Sigmoid colon (tissue), 7 donors: ENCODE measurements around the gene NEK6. TPM values are rescaled to one million over a fixed set of nuclear protein-coding genes. Genes with fewer than 3 reads are reported as not detected.

Source experiments
- DNase-seq: peaks from one replicate; pipeline ENCODE4 v3.0.0-alpha.2; 2019
- H3K27ac ChIP-seq, 4 donors: fragments of 200-600 bp; sonication (generic); one replicate each; pipeline ENCODE4 v1.5.1; 2016 to 2019; ENCODE audit warnings: mild to moderate bottlenecking in 1 of 4
- H3K27me3 ChIP-seq, 3 donors: fragments of 200-600 bp; sonication (generic); one replicate each; pipeline ENCODE4 v1.5.1; 2019; ENCODE audit warnings: mild to moderate bottlenecking in 1 of 3
- H3K36me3 ChIP-seq, 4 donors: fragments of 200-600 bp; sonication (generic); one replicate each; pipeline ENCODE4 v1.5.1; 2016 to 2019
- H3K4me1 ChIP-seq, 4 donors: fragments of 200-600 bp; sonication (generic); one replicate each; pipeline ENCODE4 v1.5.1; 2017 to 2019
- H3K4me3 ChIP-seq, 4 donors: fragments of 200-600 bp; sonication (generic); one replicate each; pipeline ENCODE4 v1.5.1; 2017 to 2019; ENCODE audit warnings: mild to moderate bottlenecking in 2 of 4, moderate library complexity in 1 of 4
- H3K9me3 ChIP-seq, 4 donors: fragments of 200-600 bp in 3 of 4; sonication (generic) in 3 of 4; one replicate each; pipeline versions ENCODE4 v1.5.1 to v1.6.1; 2013 to 2019
- EP300 ChIP-seq, 4 donors: sonication (generic); formaldehyde crosslinking; IDR thresholded peaks; one replicate each; pipeline ENCODE4 v1.6.1; 2017; ENCODE audit warnings: antibody characterized with exemption in 4 of 4
- POLR2A ChIP-seq, 2 donors: fragments of 450-650 bp; IDR thresholded peaks; one replicate each; pipeline ENCODE4 v1.6.1; 2016; ENCODE audit warnings: antibody characterized with exemption in 2 of 2, mild to moderate bottlenecking in 2 of 2, moderate library complexity in 2 of 2
- POLR2AphosphoS5 ChIP-seq, 4 donors: sonication (generic); formaldehyde crosslinking; IDR thresholded peaks; one replicate each; pipeline ENCODE4 v1.6.1; 2017; ENCODE audit warnings: antibody characterized with exemption in 4 of 4
- WGBS, 2 donors: extraction: QIAGEN DNeasy Blood & Tissue Kit; methylation state at CpG; one replicate each; pipeline ENCODE4 v1.1.7; 2013; 5-methylcytosine and 5-hydroxymethylcytosine counted together
- intact Hi-C: fragments of 100-400 bp; cut with DNase I; formaldehyde crosslinking; loops from one replicate; pipeline ENCODE4 v1.15.1; 2023
- polyA plus RNA-seq, 3 donors: library from polyadenylated mRNA; stranded (reverse); fragments of 200-250 nt; gene quantifications; one replicate each; pipeline ENCODE4 v1.2.3, GENCODE V29; 2013
- total RNA-seq, 4 donors: library from RNA; depleted of rRNA; stranded (reverse); fragments of >200 nt; gene quantifications; one replicate each; pipeline ENCODE4 v1.1.0, GENCODE V29; 2016
- TF ChIP-seq, protein P1 (sequence below), 4 experiments: fragments of 450-650 bp in 3 of 4; fragments of 200-600 bp in 1 of 4; IDR thresholded peaks; one replicate each; pipeline ENCODE4 v1.5.1; 2016 to 2019; ENCODE audit warnings: antibody characterized with exemption in 4 of 4, mild to moderate bottlenecking in 3 of 4, moderate library complexity in 2 of 4
- donor health status: healthy with polysubstance abuse.
- donor health status: Bipolar disorder and iron deficiency.
- donor health status: healthy.

The NEK6 gene
- total and polyA plus RNA-seq, 7 donors, result 8.2 to 36.2 (median 18.7) TPM

DNA sequence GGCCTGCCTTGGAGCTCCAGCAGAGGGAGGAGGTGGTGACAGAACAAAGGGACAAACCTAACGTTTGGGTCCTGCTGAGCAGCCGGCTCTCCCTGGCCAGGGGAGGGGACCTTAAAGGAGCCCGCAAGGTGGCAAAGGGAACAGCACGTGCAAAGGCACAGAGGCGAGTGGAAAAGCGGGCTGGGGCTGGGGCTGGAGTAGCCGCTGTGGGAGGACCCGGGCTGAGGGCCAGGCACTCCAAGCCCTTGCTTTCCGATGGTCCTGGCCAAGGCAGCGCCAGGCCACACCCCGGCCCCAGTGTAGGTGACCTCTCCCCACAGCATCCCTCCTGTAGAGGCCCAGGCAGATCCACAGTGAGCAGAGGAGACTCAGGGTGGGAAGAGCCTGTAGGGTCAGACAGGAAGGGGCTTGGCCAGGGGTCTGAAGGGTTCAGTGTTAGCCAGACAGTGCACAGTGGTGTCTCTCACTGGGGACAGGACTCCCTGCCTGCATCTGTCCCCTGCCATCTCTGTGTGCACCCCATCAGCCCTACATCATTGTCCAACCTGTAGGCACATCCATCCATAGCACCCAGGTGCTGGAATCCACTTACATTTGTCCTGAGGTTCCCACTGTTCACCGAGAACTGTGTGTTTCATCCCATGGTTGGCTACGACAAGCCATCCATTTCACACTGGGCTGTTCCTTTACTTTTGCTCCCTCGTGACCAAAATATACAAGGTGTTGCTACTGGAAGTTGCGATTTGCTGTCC is 77.0 kb downstream of the NEK6 start:
- no peak for DNase-seq
- H3K4me1 ChIP-seq, result no peaks in the 10 kb centered on the region
- intact Hi-C loops, result no loop called here
- H3K27ac ChIP-seq, result no peak overlapping the region
- H3K9me3 ChIP-seq, result peaks cover 0 to 2% (median 0%) of the 10 kb centered on the region in 4 donors
- no peak overlapping the region for H3K4me3 ChIP-seq
- TF ChIP-seq POLR2AphosphoS5 (IDR thresholded peaks at IDR 0.05), result no peak
- no peak for TF ChIP-seq EP300 (IDR thresholded peaks at IDR 0.05)
- TF ChIP-seq, protein P1, sequence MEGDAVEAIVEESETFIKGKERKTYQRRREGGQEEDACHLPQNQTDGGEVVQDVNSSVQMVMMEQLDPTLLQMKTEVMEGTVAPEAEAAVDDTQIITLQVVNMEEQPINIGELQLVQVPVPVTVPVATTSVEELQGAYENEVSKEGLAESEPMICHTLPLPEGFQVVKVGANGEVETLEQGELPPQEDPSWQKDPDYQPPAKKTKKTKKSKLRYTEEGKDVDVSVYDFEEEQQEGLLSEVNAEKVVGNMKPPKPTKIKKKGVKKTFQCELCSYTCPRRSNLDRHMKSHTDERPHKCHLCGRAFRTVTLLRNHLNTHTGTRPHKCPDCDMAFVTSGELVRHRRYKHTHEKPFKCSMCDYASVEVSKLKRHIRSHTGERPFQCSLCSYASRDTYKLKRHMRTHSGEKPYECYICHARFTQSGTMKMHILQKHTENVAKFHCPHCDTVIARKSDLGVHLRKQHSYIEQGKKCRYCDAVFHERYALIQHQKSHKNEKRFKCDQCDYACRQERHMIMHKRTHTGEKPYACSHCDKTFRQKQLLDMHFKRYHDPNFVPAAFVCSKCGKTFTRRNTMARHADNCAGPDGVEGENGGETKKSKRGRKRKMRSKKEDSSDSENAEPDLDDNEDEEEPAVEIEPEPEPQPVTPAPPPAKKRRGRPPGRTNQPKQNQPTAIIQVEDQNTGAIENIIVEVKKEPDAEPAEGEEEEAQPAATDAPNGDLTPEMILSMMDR (IDR thresholded peaks at IDR 0.05), result no peak
- no peak for TF ChIP-seq POLR2A (IDR thresholded peaks at IDR 0.05)
- H3K36me3 ChIP-seq, result peaks cover 0 to 58% (median 17%) of the 10 kb centered on the region in 4 donors
- 91 to 93% methylated on average over 15 of the region's 15 CpGs for WGBS, 2 donors
- no peaks in the 10 kb centered on the region for H3K27me3 ChIP-seq

DNA sequence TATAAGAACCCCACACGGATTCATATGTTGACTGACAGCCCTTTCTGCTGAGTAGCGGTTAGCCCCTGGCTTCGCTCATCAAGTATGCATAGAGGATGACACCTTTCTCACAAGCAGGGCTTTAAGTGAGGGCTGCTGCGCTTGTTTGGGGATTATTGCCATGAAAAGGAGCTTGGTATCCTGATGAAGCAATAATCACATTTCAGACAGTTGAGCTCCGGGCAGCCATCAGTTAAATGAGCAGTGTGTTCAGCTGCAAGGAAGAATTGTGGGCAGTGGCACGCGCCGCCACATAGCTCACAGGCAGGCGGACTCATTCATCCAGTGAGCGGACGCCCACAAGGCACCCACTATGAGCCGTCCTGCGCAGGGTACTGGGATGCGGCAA is 77.6 kb downstream of the NEK6 start:
- TF ChIP-seq, protein P1 (IDR thresholded peaks at IDR 0.05), result no peak
- no peak for TF ChIP-seq POLR2AphosphoS5 (IDR thresholded peaks at IDR 0.05)
- peaks cover 0 to 2% (median 0%) of the 10 kb centered on the region in 4 donors for H3K9me3 ChIP-seq
- no peaks in the 10 kb centered on the region for H3K27me3 ChIP-seq
- DNase-seq, result no peak
- 88 to 89% methylated on average over 14 of the region's 14 CpGs for WGBS, 2 donors
- H3K36me3 ChIP-seq, result peaks cover 0 to 56% (median 17%) of the 10 kb centered on the region in 4 donors
- H3K4me3 ChIP-seq, result no peak overlapping the region
- no peaks in the 10 kb centered on the region for H3K4me1 ChIP-seq
- intact Hi-C loops, result no loop called here
- no peak overlapping the region for H3K27ac ChIP-seq

DNA sequence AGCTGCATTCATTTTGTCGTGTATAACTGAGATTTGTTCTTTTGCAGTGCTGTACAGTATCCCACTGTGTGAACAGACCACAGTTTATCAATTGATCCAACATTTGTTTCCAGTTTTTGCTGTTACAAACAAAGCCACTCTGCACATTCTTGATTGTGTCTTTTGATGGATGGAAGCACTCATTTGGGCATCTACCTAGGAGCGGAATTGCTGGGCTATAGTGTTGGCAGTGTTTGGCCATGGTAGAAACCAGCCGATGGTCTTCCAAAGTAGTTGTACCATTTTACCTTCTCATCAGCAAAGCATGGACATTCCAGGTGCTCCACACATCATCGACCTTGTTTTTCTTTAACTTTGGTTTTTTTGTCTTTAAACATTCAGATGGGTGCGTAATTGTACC is 79.8 kb downstream of the NEK6 start:
- peaks cover 0 to 49% (median 12%) of the 10 kb centered on the region in 4 donors for H3K36me3 ChIP-seq
- WGBS, 2 donors, result 96 to 99% methylated on average over 5 of the region's 5 CpGs
- no peaks in the 10 kb centered on the region for H3K27me3 ChIP-seq
- H3K27ac ChIP-seq, result no peak overlapping the region
- no peak for DNase-seq
- no peak overlapping the region for H3K4me3 ChIP-seq
- TF ChIP-seq POLR2AphosphoS5 (IDR thresholded peaks at IDR 0.05), result no peak
- TF ChIP-seq, protein P1 (IDR thresholded peaks at IDR 0.05), result no peak
- no peak for TF ChIP-seq EP300 (IDR thresholded peaks at IDR 0.05)
- peaks cover 0 to 2% (median 0%) of the 10 kb centered on the region in 4 donors for H3K9me3 ChIP-seq
- H3K4me1 ChIP-seq, result peaks cover 0 to 9% (median 4%) of the 10 kb centered on the region in 4 donors
- intact Hi-C loops, result no loop called here

DNA sequence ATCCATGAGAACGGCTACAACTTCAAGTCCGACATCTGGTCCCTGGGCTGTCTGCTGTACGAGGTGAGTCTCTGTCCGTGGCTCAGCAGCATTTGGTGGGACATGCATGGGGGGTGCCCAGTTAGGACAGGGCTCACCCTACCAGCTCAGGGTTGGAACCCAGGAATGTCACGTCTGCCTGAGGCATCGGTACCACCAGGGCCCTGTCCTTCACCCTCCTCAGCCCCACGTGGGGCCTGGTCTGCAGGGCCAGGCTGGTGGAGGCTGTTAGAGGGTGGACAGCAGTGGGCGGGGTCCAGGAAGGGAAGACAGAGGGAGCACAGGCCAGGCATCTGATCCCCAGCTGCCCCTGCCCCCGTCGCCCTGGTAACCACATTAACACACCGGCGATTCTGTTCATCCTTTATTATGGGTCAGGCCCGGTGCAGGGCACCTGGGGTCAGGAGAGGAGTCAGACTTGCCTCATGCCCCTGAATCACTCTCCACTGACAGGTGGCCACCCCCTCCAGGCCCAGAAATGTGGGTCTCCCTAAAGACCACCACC is 81.9 kb downstream of the NEK6 start:
- peaks cover 0 to 22% (median 16%) of the 10 kb centered on the region in 4 donors for H3K4me1 ChIP-seq
- intact Hi-C loops, result no loop called here
- H3K36me3 ChIP-seq, result peaks cover 0 to 47% (median 10%) of the 10 kb centered on the region in 4 donors
- H3K9me3 ChIP-seq, result peaks cover 0 to 2% (median 0%) of the 10 kb centered on the region in 4 donors
- no peaks in the 10 kb centered on the region for H3K27me3 ChIP-seq
- H3K4me3 ChIP-seq, result no peak overlapping the region
- no peak overlapping the region for H3K27ac ChIP-seq
- DNase-seq, result no peak
- no peak for TF ChIP-seq POLR2A (IDR thresholded peaks at IDR 0.05)
- TF ChIP-seq, protein P1 (IDR thresholded peaks at IDR 0.05), result no peak
- no peak for TF ChIP-seq POLR2AphosphoS5 (IDR thresholded peaks at IDR 0.05)
- TF ChIP-seq EP300 (IDR thresholded peaks at IDR 0.05), result no peak
- 86 to 89% methylated on average over 13 of the region's 13 CpGs for WGBS, 2 donors
